HepG2 (cell line): ENCODE measurements around the gene URB1. TPM values are rescaled to one million over a fixed set of nuclear protein-coding genes. Genes with fewer than 3 reads are reported as not detected.
A peak's percentile ranks its signal among the peaks of the same experiment; 100 is the strongest.

Experiments
- ATAC-seq: fragments of 200-7000 bp; cut with Tn5 transposase; 3 replicates; pipeline ENCODE4 v1.9.1; 2020; ENCODE audit warnings: mild to moderate bottlenecking, moderate library complexity
- BruUV-seq: library from RNA; stranded (reverse); fragments of 400-500 nt; replicated peaks from 2 replicates; lab custom pipeline; 2021; lab: Mats Ljungman, UMichigan
- CTCF ChIA-PET: fragments of 300-600 bp; formaldehyde crosslinking; extraction: SDS; loops from one replicate; lab custom pipeline; 2021; ENCODE audit warnings: low total read pairs, inconsistent platforms, low intra/inter-chr PET ratio; lab: Yijun Ruan, JAX
- POLR2A ChIA-PET: fragments of 350-600 bp; sonication (Branson Sonifier 250); formaldehyde crosslinking; loops from one replicate; lab custom pipeline; 2020; ENCODE audit warnings: antibody characterized with exemption, inconsistent platforms; lab: Yijun Ruan, JAX
- DNase-seq: peaks from one replicate; pipeline ENCODE4 v3.0.0-alpha.2; 2015; ENCODE audit warnings: low spot score
- FAIRE-seq: peaks from 3 replicates; lab custom pipeline; 2011; peaks lifted over from hg19 to GRCh38; lab: Jason Lieb, UNC
- H2AFZ ChIP-seq: one replicate; pipeline ENCODE4 v1.6.1; 2011; ENCODE audit warnings: low read length, inconsistent platforms
- H3K27ac ChIP-seq: fragments of 300-600 bp; 3 replicates; pipeline ENCODE4 v1.8.0; 2011; ENCODE audit warnings: mixed run types, mild to moderate bottlenecking, mixed read lengths, low read length, inconsistent platforms; ENCODE audit not compliant: insufficient read depth; ENCODE audit errors: extremely low read length
- H3K27me3 ChIP-seq, 2 experiments: fragments of 200-600 bp in 1 of 2; 2 replicates in 1 of 2; 3 replicates in 1 of 2; pipeline versions ENCODE4 v1.6.0 to v1.8.0; 2011; ENCODE audit warnings: low read length in 2 of 2, mild to moderate bottlenecking in 2 of 2, moderate library complexity in 2 of 2, inconsistent platforms in 1 of 2; ENCODE audit not compliant: insufficient read depth in 2 of 2, control insufficient read depth in 1 of 2
- H3K36me3 ChIP-seq, 2 experiments: fragments of 200-600 bp in 1 of 2; replicated peaks in 1 of 2; 2 replicates in 1 of 2; 3 replicates in 1 of 2; pipeline versions ENCODE4 v1.5.1 to v1.8.0; 2011; ENCODE audit warnings: low read length in 2 of 2, inconsistent platforms in 1 of 2; ENCODE audit not compliant: insufficient read depth in 2 of 2, control insufficient read depth in 1 of 2
- H3K4me1 ChIP-seq: 2 replicates; pipeline ENCODE4 v1.5.1; 2012; ENCODE audit warnings: low read length, inconsistent platforms; ENCODE audit not compliant: insufficient read depth
- H3K4me2 ChIP-seq: 2 replicates; pipeline ENCODE4 v1.6.0; 2011; ENCODE audit warnings: low read depth, low read length, inconsistent platforms
- H3K4me3 ChIP-seq, 3 experiments: fragments of 200-600 bp in 1 of 3; sonication (generic), shearing (Covaris generic) in 1 of 3; replicated peaks in 1 of 3; 2 replicates each; pipeline ENCODE4 v1.5.1; 2011 to 2016; ENCODE audit warnings: low read length in 3 of 3, inconsistent platforms in 2 of 3, low read depth in 2 of 3, mild to moderate bottlenecking in 2 of 3, control low read depth in 1 of 3, mixed read lengths in 1 of 3; ENCODE audit not compliant: insufficient read depth in 1 of 3
- H3K79me2 ChIP-seq: one replicate; pipeline ENCODE4 v1.6.1; 2011; ENCODE audit warnings: low read length, inconsistent platforms; ENCODE audit not compliant: insufficient read depth
- H3K9ac ChIP-seq: 2 replicates; pipeline ENCODE4 v1.6.0; 2011; ENCODE audit warnings: mild to moderate bottlenecking, low read depth, low read length, inconsistent platforms; ENCODE audit not compliant: insufficient read depth
- H3K9me3 ChIP-seq: 2 replicates; pipeline ENCODE4 v1.5.1; 2012; ENCODE audit warnings: mild to moderate bottlenecking, low read length
- H4K20me1 ChIP-seq: 2 replicates; pipeline ENCODE4 v1.6.0; 2011; ENCODE audit warnings: inconsistent platforms, mild to moderate bottlenecking, low read length, moderate library complexity; ENCODE audit not compliant: insufficient read depth
- ASH2L ChIP-seq: fragments of 300-600, 200-600 bp; sonication (generic); IDR thresholded peaks from 2 replicates; pipeline ENCODE4 v1.7.0; 2017; ENCODE audit warnings: low read depth, mild to moderate bottlenecking, moderate library complexity, mixed read lengths, low read length; ENCODE audit not compliant: insufficient read length
- ETV5 ChIP-seq: IDR thresholded peaks from 2 replicates; pipeline ENCODE4 v1.6.1; 2018; ENCODE audit warnings: missing biosample characterization, missing genetic modification reagents, inconsistent platforms, borderline replicate concordance
- HNF4A ChIP-seq: sonication (generic); formaldehyde crosslinking; IDR thresholded peaks from 2 replicates; pipeline ENCODE4 v1.4.0; 2020; ENCODE audit warnings: missing genetic modification reagents
- HNF4G ChIP-seq, 2 experiments: sonication (generic) in 1 of 2; formaldehyde crosslinking in 1 of 2; IDR thresholded peaks; 2 replicates each; pipeline versions ENCODE4 v1.4.0 to v1.6.1; 2011 to 2020; ENCODE audit warnings: borderline replicate concordance in 2 of 2, low read depth in 2 of 2, mild to moderate bottlenecking in 2 of 2, low read length in 1 of 2, missing genetic modification reagents in 1 of 2, moderate library complexity in 1 of 2
- MED8 ChIP-seq: sonication (generic); formaldehyde crosslinking; IDR thresholded peaks from 2 replicates; pipeline ENCODE4 v1.8.1; 2023; ENCODE audit warnings: mild to moderate bottlenecking, missing genetic modification reagents; ENCODE audit not compliant: insufficient replicate concordance
- PHF5A ChIP-seq: IDR thresholded peaks from one replicate; pipeline ENCODE4 v1.6.1; 2018; ENCODE audit warnings: low read depth, missing genetic modification reagents; ENCODE audit not compliant: unreplicated experiment
- SP1 ChIP-seq, 2 experiments: fragments of 450-650 bp in 1 of 2; sonication (generic) in 1 of 2; formaldehyde crosslinking in 1 of 2; IDR thresholded peaks; 2 replicates each; pipeline versions ENCODE4 v1.4.0 to v1.6.1; 2016 to 2020; ENCODE audit warnings: missing genetic modification reagents in 1 of 2
- TAF1 ChIP-seq: sonication (generic); formaldehyde crosslinking; IDR thresholded peaks from 2 replicates; pipeline ENCODE4 v1.4.0; 2020; ENCODE audit warnings: missing genetic modification reagents
- ZNF234 ChIP-seq: sonication (generic); formaldehyde crosslinking; conservative IDR thresholded peaks from 2 replicates; pipeline ENCODE4 v1.5.1; 2020; ENCODE audit warnings: mild to moderate bottlenecking, missing genetic modification reagents
- WGBS: methylation state at CpG from one replicate; pipeline ENCODE4 v1.1.6; 2017; ENCODE audit warnings: low lambda C conversion rate; 5-methylcytosine and 5-hydroxymethylcytosine counted together
- in situ Hi-C: cut with HindIII; loops from 2 replicates; pipeline ENCODE4 v1.10.0; 2017; ENCODE audit warnings: low pct_unique_long_range_greater_than_20kb; ENCODE audit not compliant: extremely low pct_ligation_motif_present
- intact Hi-C: fragments of 100-400 bp; cut with micrococcal nuclease; formaldehyde crosslinking; loops from one replicate; pipeline ENCODE4 v1.10.0; 2022; ENCODE audit not compliant: unreplicated experiment
- polyA plus RNA-seq, 8 experiments: library from polyadenylated mRNA; depleted of rRNA in 3 of 8; stranded (reverse) in 7 of 8; unstranded in 1 of 8; fragments of >200 nt; fragmentation: Illumina TruSeq in 4 of 8; extraction: Trizol in 4 of 8; gene quantifications; 2 replicates each; pipeline versions ENCODE4 v1.2.1 to v1.2.3, GENCODE V29; 2011 to 2016; ENCODE audit warnings: low read depth in 4 of 8, missing spikeins in 1 of 8, mixed read lengths in 1 of 8; ENCODE audit not compliant: insufficient read depth in 1 of 8
- total RNA-seq, 5 experiments: library from RNA; depleted of rRNA; stranded (reverse); fragments of >200 nt; fragmentation: Illumina TruSeq; extraction: Trizol; gene quantifications; 2 replicates each; pipeline ENCODE4 v1.2.3, GENCODE V29; 2016; ENCODE audit warnings: low read depth in 1 of 5
- TF ChIP-seq, protein P1 (sequence below): sonication (generic); formaldehyde crosslinking; IDR thresholded peaks from 2 replicates; pipeline ENCODE4 v1.4.0; 2020; ENCODE audit warnings: low read depth, mild to moderate bottlenecking, missing genetic modification reagents

URB1 gene
- total and polyA plus RNA-seq, 2 of the 13 experiments (the other 11 are each of a cell fraction or from before 2014, with no cell fraction given) = 4.5 to 16.7 TPM

DNA sequence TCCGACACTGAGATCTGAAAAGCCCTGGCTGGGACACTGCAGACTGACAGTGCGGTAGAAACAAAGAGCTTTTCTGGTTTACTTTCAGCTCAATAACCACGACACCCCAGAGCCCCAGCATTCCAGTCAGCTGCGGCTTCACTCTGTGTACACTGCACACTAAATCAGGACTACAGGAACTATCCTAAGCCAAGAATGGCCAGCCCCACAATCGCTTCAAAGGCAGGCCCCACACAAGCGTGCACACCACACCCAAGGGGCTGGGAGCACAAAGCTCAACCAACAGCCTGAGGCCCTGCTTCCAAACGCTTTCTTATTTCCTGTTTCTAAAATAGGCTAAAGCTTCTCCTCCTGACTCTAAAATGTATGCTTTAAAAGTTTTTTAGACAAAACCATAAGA lies 28.4 kb downstream of the URB1 start (continued):
- TF ChIP-seq HNF4G (IDR thresholded peaks at IDR 0.05; ENCODE audit: borderline replicate concordance, low read depth, low read length) (no peak), HNF4G (CRISPR knock-in tag; IDR thresholded peaks at IDR 0.05; ENCODE audit: borderline replicate concordance, low read depth) (no peak; the same call in 1 of the 2 replicates), ASH2L (no peak), SP1 (IDR thresholded peaks at IDR 0.05) (no peak), SP1 (CRISPR knock-in tag; IDR thresholded peaks at IDR 0.05) (no peak), HNF4A (CRISPR knock-in tag) (peak; percentile 68), TAF1 (CRISPR knock-in tag) (no peak)
- TF ChIP-seq, protein P1, sequence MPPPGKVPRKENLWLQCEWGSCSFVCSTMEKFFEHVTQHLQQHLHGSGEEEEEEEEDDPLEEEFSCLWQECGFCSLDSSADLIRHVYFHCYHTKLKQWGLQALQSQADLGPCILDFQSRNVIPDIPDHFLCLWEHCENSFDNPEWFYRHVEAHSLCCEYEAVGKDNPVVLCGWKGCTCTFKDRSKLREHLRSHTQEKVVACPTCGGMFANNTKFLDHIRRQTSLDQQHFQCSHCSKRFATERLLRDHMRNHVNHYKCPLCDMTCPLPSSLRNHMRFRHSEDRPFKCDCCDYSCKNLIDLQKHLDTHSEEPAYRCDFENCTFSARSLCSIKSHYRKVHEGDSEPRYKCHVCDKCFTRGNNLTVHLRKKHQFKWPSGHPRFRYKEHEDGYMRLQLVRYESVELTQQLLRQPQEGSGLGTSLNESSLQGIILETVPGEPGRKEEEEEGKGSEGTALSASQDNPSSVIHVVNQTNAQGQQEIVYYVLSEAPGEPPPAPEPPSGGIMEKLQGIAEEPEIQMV = no peak

DNA sequence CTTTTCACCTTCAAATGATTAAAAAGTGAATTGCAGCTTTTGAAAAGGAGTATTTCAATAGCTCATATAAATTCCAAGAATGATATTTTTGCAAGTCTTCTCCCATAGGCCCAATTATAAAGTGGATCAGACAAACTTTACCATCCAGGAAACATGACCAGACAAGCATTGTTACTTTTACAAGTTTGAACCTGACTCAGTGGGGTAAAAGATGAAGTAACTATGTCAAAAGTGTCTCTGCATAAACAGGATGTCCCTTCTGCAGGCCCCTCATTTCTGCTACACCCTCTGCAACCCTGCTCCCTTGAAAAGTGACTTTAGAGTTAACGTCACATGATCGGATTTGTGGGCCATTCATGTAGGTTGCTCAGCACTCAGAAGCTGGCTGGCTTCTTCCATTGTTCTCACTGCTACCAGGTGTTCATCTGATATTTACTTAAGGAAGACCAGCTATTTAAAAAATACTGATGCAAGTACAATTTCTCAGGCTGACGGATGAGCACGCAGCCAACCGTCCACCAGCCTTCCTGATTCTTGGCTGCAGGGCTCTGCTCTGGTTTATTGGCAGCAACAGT lies 32.3 kb downstream of the URB1 start:
- Histone ChIP-seq H3K27ac (no peak overlapping the region), H3K4me1 (peaks cover 22% of the 10 kb centered on the region), H3K27me3 (no peaks in the 10 kb centered on the region), H4K20me1 (no peaks in the 10 kb centered on the region), H3K9ac (no peak overlapping the region), H3K4me2 (no peak overlapping the region), H3K9me3 (no peaks in the 10 kb centered on the region), H3K79me2 (no peaks in the 10 kb centered on the region), H2AFZ (no peak overlapping the region), H3K36me3 (peaks cover 42 to 80% of the 10 kb centered on the region in 2 experiments), H3K4me3 (no peak overlapping the region)
- ATAC-seq = no peak
- TF ChIP-seq MED8 (CRISPR knock-in tag) (no peak), ZNF234 (no peak), ETV5 (CRISPR knock-in tag) (no peak), PHF5A (CRISPR knock-in tag) (no peak)
- no peak for DNase-seq
- ChIA-PET POLR2A (no interaction called here), CTCF (no interaction called here)
- no peak for FAIRE-seq
- intact Hi-C loops (no loop called here), in situ Hi-C loops (no loop called here)
- WGBS = 97% methylated on average over 5 of the region's 5 CpGs
- no TSS peak for BruUV-seq
